HS-27A (cell line): Measurements from ENCODE around the gene ADAMTS17.

Source experiments
- DNase-seq: peaks from one replicate; pipeline ENCODE4 v3.0.0-alpha.2; 2012; ENCODE audit warnings: low read depth, missing footprints

The ADAMTS17 gene

GRCh38 chr15:100276506-100276905, 65.3 kb downstream of the ADAMTS17 start:
- DNase-seq = no peak

- no peak for DNase-seq
Measured at GRCh38 chr15:100275641-100276040, 66.1 kb downstream of the ADAMTS17 start.

DNA sequence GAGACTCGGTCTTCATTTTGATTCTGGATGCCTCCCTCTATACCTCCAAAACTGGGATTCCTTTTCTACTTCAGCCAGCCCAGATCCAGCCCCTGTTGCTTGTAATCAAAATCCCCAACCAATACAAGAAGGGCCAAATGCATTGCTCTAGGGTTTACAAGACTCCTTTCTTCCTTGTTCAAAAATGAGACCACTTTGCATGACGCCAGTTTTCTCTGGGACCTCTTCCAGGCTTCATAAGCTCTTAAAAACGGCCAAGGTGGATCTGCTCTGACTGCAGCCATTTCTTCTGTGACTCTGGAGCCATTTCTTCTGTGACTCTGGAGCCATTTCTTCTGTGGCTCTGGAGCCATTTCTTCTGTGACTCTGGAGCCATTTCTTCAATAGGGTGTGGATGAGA, 71.9 kb downstream of the ADAMTS17 start:
- no peak for DNase-seq

GRCh38 chr15:100266166-100266565, 75.6 kb downstream of the ADAMTS17 start:
- DNase-seq = no peak

- DNase-seq = no peak
Measured at GRCh38 chr15:100265641-100266035, 76.1 kb downstream of the ADAMTS17 start.

DNA sequence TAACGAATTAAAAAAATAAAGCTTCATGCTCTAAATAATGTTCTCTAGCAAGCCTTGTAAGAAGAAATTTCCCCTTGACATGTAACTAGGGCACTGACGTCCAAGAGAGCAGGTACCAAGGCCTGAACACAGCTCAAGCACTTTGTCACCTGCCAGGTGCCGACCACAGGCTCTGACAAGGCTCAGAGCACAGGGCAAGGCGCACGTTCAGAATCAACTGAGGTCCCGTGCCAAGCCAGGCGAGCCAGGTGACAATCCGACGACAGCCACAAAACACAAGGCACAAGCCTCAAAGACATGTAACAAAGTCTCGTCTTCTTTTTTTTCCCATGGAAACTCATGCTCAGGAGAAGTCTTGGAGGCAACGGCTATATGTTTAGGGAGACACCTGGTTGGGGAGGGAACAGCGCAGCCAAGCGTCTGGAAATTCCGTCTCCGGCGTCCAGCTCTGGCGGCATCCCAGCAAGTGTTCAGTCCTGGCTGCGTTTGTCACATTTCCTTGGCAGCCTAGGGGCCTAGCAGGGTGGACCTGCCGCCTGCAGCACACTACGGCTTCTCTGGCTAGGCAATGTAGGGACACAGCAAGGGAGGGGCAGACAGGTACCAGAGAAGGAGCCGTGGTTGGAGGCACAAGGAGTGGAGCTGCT, 76.7 kb downstream of the ADAMTS17 start:
- no peak for DNase-seq

GRCh38 chr15:100263721-100264455, 77.9 kb downstream of the ADAMTS17 start:
- no peak for DNase-seq

DNA sequence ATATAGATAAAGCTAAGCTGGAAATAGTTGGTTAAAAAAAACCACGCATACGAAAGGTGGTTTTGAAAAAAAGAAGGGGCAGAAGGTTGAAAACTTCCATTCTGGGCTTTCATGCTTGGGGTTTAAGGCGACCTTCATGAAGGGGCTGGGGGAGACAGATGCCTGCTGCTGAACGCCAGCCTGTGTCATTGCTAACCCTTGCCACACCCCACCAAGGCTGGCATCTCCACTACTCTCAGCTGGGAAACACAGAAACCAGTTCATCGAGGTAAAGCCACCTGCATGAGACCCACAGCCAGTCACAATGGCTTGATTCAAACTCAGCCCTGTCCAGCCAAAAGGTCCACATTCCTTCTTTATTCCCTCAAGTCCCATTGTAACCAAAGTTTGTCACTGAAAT, 78.7 kb downstream of the ADAMTS17 start:
- no peak for DNase-seq

DNA sequence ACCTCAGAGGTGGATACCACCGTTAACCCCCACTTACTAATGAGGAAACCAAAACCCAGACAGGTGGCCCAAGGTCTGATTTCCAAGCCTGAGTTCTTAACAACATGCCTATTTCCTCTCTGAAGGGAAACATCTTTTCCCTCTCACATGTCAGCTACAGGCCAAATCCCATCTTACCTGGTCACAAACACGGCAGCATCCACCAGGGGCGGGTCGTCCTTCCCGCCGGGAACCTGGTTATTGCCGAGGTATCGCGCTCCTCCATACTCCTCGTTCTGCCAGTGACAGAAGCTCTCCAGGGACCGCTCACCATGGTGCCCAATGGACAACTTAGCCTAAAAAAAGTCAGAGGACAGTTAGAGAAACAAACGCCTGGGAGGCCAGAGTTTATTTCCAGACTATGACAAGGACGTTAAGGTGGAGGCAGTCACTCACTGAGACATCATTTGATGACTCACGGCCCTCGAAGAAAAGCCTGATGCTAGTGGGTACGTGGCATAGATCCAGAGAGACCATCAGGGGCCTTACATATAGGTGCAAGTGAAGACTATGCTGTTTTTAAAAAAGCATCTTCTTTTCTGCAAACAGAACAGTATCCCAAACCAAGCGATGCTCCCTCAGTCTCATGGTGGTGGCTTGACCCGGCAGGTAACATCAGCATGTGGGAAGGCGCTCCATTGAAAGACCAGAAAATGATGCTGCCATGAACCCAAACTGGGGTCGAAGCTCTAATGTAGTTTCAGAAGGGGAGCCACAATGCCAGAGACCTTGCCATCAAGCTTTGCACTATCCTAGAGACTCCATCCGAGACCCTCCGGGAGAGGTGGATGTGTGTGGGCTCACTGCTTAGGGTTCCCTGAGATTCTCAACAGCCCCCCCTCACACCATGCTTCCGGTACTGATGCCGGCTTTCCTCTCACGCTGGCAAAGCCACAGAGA, 80.2 kb downstream of the ADAMTS17 start:
- no peak for DNase-seq

- DNase-seq = no peak
Measured at GRCh38 chr15:100259266-100259665, 82.5 kb downstream of the ADAMTS17 start.

DNA sequence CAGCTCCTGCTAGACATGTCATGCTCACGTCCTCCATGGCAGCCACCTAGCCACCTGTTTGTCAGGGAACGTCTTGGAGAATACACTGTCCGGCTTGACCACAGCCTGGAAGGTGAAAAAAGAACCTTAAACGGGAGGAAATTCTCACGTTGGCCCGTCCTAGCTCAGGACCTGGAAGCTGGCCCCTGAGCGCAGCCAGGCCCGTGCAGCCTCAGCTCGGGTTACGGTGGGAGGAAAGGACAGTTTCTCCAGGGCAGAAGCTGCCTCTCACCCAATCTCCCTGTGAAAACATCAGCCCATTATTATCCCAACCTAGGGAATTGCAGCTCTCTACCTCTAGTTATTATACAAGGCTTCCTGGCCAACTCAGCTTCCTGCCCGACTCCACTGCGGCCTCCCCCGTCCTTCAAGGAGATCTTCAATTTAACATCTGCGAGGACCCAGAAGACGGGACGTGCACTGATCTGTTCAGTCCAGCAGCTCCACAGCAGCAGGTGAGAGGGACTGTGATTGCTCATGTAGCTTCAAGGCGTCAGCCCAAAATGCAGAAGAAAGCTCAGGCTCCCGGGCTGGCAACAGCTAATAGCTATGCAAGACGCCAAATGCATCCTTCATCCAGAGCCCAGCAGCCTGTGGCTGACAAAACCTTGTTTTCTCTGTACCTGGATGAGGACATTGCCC, 84.7 kb downstream of the ADAMTS17 start:
- no peak for DNase-seq

DNA sequence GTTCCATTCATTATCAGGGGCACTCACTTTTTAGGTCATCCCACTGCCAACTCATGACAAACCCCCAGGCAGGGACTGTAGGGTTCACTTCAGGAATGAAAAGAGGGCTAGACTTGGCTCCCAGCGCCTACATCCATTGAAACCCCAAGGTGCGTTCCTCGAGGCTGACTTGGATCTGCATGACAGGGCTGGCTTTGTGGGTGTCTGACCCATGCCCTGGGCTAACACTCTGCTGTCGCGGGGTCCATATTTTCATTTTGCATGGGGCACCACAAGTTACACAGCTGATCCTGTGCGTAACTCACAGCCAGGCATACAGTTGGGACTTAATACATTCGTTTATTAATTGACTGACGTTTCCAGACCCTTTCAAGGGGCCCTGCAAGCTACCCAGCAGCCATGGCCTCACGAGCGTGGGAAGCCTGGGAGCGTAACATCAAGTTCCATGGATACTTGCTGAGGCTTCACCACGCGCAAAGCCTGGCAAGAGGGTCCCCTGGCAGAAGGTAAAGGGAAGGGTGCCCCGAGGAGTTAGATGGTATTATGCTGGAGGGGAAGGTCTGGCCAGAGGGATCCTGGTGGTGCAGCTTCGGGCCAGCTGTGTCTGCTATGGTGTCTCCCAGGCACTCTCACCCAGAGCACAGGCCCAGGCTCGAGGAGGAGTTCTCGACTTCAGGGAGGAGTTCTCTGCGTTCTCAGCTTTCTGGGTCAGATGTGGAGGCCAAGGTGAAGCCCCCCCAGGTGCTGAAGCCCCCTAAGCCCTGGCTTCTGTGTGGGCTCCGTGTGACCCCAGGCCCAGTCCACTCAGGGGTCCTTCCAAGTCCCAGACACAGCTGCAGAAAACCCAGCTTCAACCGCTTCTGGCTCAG, 85.4 kb downstream of the ADAMTS17 start:
- DNase-seq = no peak

- DNase-seq = no peak
Measured at GRCh38 chr15:100255644-100256043, 86.1 kb downstream of the ADAMTS17 start.

DNA sequence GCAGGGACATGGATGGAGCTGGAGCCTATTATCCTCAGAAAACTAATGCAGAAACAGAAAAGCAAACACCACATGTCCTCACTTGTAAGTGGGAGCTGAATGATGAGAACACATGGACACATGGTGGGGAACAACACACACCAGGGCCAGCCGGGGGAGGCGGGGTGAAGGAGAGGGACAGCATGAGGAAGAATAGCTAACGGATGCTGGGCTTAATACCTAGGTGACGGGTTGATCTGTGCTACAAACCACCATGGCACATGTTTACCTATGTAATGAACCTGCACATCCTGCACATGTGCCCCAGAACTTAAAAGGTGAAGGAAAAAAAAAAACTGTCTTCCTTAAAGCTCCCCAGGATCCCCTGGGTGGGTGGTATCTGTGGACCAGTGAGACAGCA, 87.1 kb downstream of the ADAMTS17 start:
- no peak for DNase-seq

GRCh38 chr15:100254285-100254684, 87.5 kb downstream of the ADAMTS17 start:
- no peak for DNase-seq

GRCh38 chr15:100253640-100254039, 88.1 kb downstream of the ADAMTS17 start:
- DNase-seq = no peak

DNA sequence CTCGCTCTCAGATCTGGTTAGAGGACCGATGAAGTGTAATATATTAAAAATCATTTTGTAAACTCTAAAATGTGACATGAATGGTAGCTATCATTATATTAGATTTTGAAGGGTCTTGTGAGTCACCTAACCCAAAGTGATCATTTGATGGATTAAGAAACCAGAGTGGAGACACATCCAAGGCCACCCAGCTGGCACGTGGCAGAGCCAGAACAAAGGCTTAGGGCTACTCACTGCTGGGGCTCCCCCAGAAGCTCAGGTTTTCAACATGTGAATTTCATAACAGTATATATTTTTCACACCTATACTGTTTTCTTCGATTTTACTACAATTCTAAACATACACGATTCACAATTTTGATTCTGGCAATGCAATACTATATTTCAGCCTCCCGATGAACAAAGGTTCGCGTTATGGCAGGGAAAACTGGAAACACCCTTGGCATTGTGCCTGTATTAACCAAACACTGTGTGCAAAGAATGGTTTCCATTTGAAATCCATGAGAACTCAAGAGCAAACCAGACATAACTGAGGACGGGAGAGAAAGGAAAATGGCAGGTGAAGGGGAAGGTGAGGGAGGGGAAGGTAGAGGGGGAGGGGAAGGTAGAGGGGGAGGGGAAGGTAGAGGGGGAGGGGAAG, 88.9 kb downstream of the ADAMTS17 start:
- no peak for DNase-seq

GRCh38 chr15:100252359-100252758, 89.4 kb downstream of the ADAMTS17 start:
- DNase-seq = no peak

DNA sequence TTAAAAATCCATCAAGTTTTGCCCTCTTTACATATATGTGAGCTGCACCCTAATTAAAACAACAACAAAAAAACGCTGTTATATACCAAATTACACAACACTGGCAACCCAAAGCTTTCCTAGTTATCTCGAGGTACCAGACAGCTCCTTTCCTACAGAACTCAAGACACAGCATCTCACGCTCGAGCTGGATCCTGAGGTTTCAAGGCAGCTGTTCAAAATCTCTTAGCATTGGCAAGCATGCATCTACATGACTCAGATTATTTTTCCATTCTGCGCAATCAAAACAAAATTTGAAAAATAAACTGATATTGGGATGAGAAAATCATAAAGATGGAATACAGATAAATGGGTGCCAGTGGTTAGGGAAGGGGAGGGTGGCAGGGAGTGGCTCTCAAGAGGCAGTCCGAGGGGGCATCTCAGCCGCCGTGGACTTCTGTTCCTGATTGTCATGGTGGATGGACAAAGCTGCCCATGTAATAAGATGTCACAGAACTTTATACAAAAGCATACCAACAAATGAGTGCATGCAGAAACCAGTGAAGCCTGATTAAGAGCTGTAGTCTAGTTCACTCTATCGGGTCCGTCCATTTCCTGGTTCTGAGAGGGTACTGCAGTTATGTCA, 91.5 kb downstream of the ADAMTS17 start:
- DNase-seq = no peak
